Measurements from ENCODE around the gene DCXR. TPM values are rescaled to one million over a fixed set of nuclear protein-coding genes. Genes with fewer than 3 reads are reported as not detected.

DCXR gene
- total and polyA plus RNA-seq, 2 donors (not counting 3 experiments of a cell fraction or from before 2014, with no cell fraction given) = 93.0 to 178 TPM

DNA sequence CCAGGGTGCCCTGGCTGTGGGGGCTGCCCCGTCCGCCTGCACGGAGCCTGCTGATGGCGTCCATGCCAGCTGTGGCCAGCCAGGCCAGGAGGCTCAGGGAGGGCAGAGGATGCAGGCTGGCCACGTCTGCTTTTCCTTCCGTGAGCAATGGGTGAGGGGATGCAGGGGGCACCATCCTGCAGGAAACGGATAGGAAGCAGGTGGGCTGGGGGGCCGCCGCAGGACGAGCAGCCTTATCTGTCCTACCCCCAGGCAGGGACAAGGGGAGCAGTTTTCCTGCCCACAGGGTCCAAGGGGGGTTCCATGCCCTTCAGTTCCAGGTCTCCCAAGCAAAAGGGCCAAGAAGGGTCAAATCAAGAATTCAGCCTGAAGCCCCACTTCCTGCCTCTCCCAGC is 21.4 kb upstream of the DCXR start:
- Histone ChIP-seq H3K4me1 (ENCODE audit: control insufficient read depth, extremely low read depth, insufficient read depth, low read length) (no peaks in the 10 kb centered on the region), H3K27me3 (ENCODE audit: control insufficient read depth in 2 of 2, insufficient read depth in 2 of 2, low read length in 2 of 2) (no peaks in the 10 kb centered on the region), H3K9me1 (replicated peaks; ENCODE audit: control insufficient read depth, extremely low read depth, insufficient read depth, low read length) (no peaks in the 10 kb centered on the region), H4K20me1 (replicated peaks; ENCODE audit: control insufficient read depth, extremely low read depth, insufficient read depth, low read length) (no peaks in the 10 kb centered on the region), H3K36me3 (ENCODE audit: control insufficient read depth in 2 of 2, extremely low read depth in 1 of 2, insufficient read depth in 2 of 2, low read length in 2 of 2) (peaks cover 12 to 57% of the 10 kb centered on the region in 2 experiments), H3K4me2 (ENCODE audit: insufficient read depth, low read length) (no peak overlapping the region), H3K9me3 (replicated peaks; ENCODE audit: control insufficient read depth, insufficient read depth, low read length) (no peaks in the 10 kb centered on the region), H3K4me3 (replicated peaks in 1 of 3; ENCODE audit: insufficient read depth in 1 of 3, low read depth in 1 of 3, low read length in 3 of 3) (no peak overlapping the region), H3K9ac (replicated peaks; ENCODE audit: extremely low read depth, insufficient read depth, low read length) (no peak overlapping the region), H2AFZ (ENCODE audit: low read depth, low read length) (no peak overlapping the region), H3K27ac (ENCODE audit: insufficient read depth, low read depth, low read length) (no peak overlapping the region), H3K79me2 (ENCODE audit: control insufficient read depth, insufficient read depth, low read length) (no peaks in the 10 kb centered on the region)
- DNase-seq (ENCODE audit: low read depth, low spot score) (no peak), FAIRE-seq (no peak)
- BruUV-seq (replicated peaks) = no TSS peak
- intact Hi-C loops (cut with micrococcal nuclease) (no loop called here), dilution Hi-C loops (cut with MboI; ENCODE audit: extremely low pct_ligation_motif_present, low sequenced_read_pairs) (no loop called here)
- TF ChIP-seq POLR2AphosphoS5 (IDR thresholded peaks at IDR 0.05; ENCODE audit: insufficient read depth, low read depth, low read length) (no peak), JUN (IDR thresholded peaks at IDR 0.05; ENCODE audit: borderline replicate concordance, insufficient read depth, insufficient read length, low read depth) (no peak), FOS (IDR thresholded peaks at IDR 0.05; ENCODE audit: borderline replicate concordance, insufficient read depth, low read length) (no peak)
- ChIA-PET CTCF (no interaction called here), POLR2A (no interaction called here)

DNA sequence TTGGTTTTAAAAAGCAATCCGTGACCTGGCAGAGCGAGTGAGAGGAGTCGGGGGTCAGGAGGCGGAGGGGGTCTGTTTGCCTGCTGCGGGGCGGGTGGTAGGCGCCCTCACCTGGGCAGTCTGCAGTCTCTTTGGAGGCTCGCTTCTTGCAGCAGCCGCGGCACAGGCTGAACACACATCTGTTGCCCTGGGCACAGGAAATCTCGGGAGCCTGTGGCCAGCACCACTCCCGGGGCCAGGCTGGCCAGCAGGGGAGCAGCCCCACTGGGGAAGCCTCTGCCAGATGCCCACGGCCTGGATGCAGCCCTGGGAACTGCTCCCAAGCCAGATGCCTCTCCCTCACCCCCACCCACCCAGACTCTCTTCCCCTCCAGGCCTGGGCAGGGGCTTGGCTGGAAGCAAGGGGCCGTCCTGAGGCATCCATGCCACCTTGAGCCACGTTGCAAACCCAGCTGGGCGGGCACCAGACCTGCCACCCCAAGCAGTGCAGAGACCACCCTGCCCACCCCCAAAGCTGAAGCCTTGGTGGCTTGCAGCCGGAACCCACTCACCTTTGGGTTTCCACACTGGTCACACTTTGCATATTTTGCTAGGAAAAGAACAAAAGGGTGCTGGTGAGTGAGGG is 20.8 kb upstream of the DCXR start:
- no peak overlapping the region for H3K27ac ChIP-seq (ENCODE audit: insufficient read depth, low read depth, low read length)
- no peak for DNase-seq (ENCODE audit: low read depth, low spot score)
- no TSS peak for BruUV-seq (replicated peaks)
- no peaks in the 10 kb centered on the region for H3K27me3 ChIP-seq (ENCODE audit: control insufficient read depth in 2 of 2, insufficient read depth in 2 of 2, low read length in 2 of 2)
- TF ChIP-seq GATA2 (IDR thresholded peaks at IDR 0.05; ENCODE audit: insufficient read depth, insufficient read length, low read depth, low read length) (no peak), MYC (IDR thresholded peaks at IDR 0.05; ENCODE audit: low read depth, low read length) (no peak), EZH2 (IDR thresholded peaks at IDR 0.05; ENCODE audit: borderline replicate concordance, low read depth, low read length, severe bottlenecking) (no peak), POLR2AphosphoS5 (IDR thresholded peaks at IDR 0.05; ENCODE audit: insufficient read depth, low read depth, low read length) (no peak), JUN (IDR thresholded peaks at IDR 0.05; ENCODE audit: borderline replicate concordance, insufficient read depth, insufficient read length, low read depth) (no peak), POLR2A (IDR thresholded peaks at IDR 0.05; ENCODE audit: low read depth, low read length) (no peak), FOS (IDR thresholded peaks at IDR 0.05; ENCODE audit: borderline replicate concordance, insufficient read depth, low read length) (no peak)
- TF ChIP-seq, protein P1, sequence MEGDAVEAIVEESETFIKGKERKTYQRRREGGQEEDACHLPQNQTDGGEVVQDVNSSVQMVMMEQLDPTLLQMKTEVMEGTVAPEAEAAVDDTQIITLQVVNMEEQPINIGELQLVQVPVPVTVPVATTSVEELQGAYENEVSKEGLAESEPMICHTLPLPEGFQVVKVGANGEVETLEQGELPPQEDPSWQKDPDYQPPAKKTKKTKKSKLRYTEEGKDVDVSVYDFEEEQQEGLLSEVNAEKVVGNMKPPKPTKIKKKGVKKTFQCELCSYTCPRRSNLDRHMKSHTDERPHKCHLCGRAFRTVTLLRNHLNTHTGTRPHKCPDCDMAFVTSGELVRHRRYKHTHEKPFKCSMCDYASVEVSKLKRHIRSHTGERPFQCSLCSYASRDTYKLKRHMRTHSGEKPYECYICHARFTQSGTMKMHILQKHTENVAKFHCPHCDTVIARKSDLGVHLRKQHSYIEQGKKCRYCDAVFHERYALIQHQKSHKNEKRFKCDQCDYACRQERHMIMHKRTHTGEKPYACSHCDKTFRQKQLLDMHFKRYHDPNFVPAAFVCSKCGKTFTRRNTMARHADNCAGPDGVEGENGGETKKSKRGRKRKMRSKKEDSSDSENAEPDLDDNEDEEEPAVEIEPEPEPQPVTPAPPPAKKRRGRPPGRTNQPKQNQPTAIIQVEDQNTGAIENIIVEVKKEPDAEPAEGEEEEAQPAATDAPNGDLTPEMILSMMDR (IDR thresholded peaks at IDR 0.05; ENCODE audit: extremely low read depth in 1 of 2, insufficient read depth in 1 of 2, low read depth in 1 of 2, low read length in 2 of 2) = no peak
- TF ChIP-seq, protein P2, sequence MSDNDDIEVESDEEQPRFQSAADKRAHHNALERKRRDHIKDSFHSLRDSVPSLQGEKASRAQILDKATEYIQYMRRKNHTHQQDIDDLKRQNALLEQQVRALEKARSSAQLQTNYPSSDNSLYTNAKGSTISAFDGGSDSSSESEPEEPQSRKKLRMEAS (IDR thresholded peaks at IDR 0.05; ENCODE audit: insufficient read depth, insufficient read length) = no peak
- peaks cover 12 to 60% of the 10 kb centered on the region in 2 experiments for H3K36me3 ChIP-seq (ENCODE audit: control insufficient read depth in 2 of 2, extremely low read depth in 1 of 2, insufficient read depth in 2 of 2, low read length in 2 of 2)
- H4K20me1 ChIP-seq (replicated peaks; ENCODE audit: control insufficient read depth, extremely low read depth, insufficient read depth, low read length) = no peaks in the 10 kb centered on the region
- no peaks in the 10 kb centered on the region for H3K9me1 ChIP-seq (replicated peaks; ENCODE audit: control insufficient read depth, extremely low read depth, insufficient read depth, low read length)
- H3K9me3 ChIP-seq (replicated peaks; ENCODE audit: control insufficient read depth, insufficient read depth, low read length) = no peaks in the 10 kb centered on the region
- CTCF ChIA-PET = interaction anchor here (1.0 kb wide), 1 partner anchor 28 kb away, joined by 4 read pairs; no protein-coding TSS in a partner anchor
- no peaks in the 10 kb centered on the region for H3K4me1 ChIP-seq (ENCODE audit: control insufficient read depth, extremely low read depth, insufficient read depth, low read length)
- H2AFZ ChIP-seq (ENCODE audit: low read depth, low read length) = no peak overlapping the region
- H3K4me2 ChIP-seq (ENCODE audit: insufficient read depth, low read length) = no peak overlapping the region
- no peak overlapping the region for H3K9ac ChIP-seq (replicated peaks; ENCODE audit: extremely low read depth, insufficient read depth, low read length)
- intact Hi-C loops (cut with micrococcal nuclease) (no loop called here), dilution Hi-C loops (cut with MboI; ENCODE audit: extremely low pct_ligation_motif_present, low sequenced_read_pairs) (no loop called here)
- H3K79me2 ChIP-seq (ENCODE audit: control insufficient read depth, insufficient read depth, low read length) = no peaks in the 10 kb centered on the region
- no peak overlapping the region for H3K4me3 ChIP-seq (replicated peaks in 1 of 3; ENCODE audit: insufficient read depth in 1 of 3, low read depth in 1 of 3, low read length in 3 of 3)
- no peak for FAIRE-seq
- POLR2A ChIA-PET = no interaction called here

Data from endothelial cell of umbilical vein (primary cell).